Peyer's patch (tissue), 4 donors: ENCODE results near the gene ABCB9.

ENCODE experiments used
- CTCF ChIP-seq, 6 experiments: fragments of 450-650 bp in 4 of 6; fragments of 200-600 bp in 2 of 6; sonication (generic) in 1 of 6; IDR thresholded peaks; one replicate each; pipeline ENCODE4 v1.5.1; 2017 to 2019; ENCODE audit warnings: antibody characterized with exemption in 6 of 6, mild to moderate bottlenecking in 3 of 6, moderate library complexity in 1 of 6
- POLR2A ChIP-seq, 2 donors: fragments of 450-650 bp; IDR thresholded peaks; one replicate each; pipeline ENCODE4 v1.5.1; 2017; ENCODE audit warnings: antibody characterized with exemption in 2 of 2, mild to moderate bottlenecking in 2 of 2, moderate library complexity in 2 of 2

GRCh38 chr12:122964439-122965257, 1.6 kb downstream of the ABCB9 start:
- TF ChIP-seq CTCF (IDR thresholded peaks at IDR 0.05) (no peak), POLR2A (IDR thresholded peaks at IDR 0.05) (no peak)
